C1 segment of cervical spinal cord (tissue), 14 donors: ENCODE results near the gene SPATA31C2.
A peak's percentile ranks its signal among the peaks of the same experiment; 100 is the strongest.
"Not testable (repeated sequence)": the region's sequence is repeated elsewhere in the genome, so short reads cannot be mapped to it uniquely, and the experiment has no call there.

Experiments used
- DNase-seq, 14 donors: peaks; one replicate each; lab custom pipeline; 2025; lab: John Stamatoyannopoulos, UW

Gene SPATA31C2

DNA sequence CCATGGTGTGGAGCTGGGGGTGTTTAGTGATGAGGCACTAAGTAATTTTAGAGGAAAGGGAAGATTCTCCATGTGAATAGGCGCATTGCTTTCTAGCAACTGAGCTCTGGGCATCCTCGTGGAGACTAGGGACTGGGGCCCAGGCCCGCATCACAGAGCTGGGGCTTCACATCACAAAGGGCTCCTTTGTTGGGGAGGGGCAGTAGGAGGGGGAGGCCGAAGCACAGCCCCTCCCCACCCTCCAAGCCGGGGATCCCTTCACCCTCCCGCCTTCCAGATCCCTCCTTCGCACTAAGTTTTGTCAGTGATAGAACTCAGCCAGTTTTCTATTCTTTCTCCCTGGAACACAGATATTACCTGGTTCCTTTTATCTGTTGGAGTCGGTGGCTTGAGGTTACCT lies at the start of gene SPATA31C2:
SPATA31C2 (minus strand) TSS at position 101 of the 400 bp plus-strand sequence; CDS start at position 72, 29 bp downstream.
- not testable (repeated sequence) for DNase-seq

DNA sequence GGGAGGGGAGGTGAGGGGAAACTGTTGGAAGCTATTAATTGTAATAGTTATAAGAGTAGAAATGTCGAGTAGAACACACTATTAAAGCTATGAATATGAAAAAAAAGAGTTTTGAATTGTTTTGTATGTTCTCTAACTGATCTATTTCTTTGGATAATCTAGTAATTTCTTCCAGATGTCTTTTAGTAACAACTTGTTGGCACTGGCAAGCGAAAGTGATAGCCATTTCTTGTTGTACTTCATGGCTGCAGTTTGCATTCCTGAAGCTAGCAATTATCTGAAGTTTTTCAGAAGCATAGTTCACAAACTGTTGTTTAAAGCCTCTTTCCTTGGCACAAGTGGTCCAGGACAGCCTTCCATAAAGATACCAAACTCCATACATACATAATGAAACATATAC lies 49.4 kb upstream of the SPATA31C2 start:
- no peak for DNase-seq

DNA sequence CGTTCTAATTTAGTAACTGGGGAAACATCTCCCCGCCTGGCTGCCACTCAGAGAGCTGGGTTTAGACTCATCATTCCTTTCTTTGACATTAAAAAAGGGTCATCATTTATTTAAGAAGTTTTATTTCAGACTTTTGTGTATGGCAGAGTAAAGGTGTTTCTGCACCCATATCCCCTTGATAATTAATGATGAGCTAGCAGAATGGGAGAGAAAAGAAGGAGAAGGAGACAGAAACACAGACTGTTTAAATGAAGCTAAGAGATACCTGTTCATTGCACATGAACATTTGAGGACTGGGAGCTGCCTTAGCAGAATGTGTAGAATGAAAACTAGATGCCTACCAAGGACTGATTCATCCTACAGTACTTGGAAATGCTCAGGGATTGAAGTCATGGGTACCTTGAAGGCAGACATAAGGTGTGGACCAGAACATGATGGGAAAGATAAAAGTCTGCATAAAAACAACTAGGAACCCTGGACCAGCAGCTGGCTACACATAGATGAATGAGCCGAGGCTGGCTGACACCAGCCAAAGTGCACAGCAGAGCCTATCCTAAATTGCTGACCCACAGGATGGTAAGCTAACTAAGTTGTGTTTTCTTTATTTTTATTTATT lies 48.3 kb upstream of the SPATA31C2 start:
- DNase-seq = no peak

DNA sequence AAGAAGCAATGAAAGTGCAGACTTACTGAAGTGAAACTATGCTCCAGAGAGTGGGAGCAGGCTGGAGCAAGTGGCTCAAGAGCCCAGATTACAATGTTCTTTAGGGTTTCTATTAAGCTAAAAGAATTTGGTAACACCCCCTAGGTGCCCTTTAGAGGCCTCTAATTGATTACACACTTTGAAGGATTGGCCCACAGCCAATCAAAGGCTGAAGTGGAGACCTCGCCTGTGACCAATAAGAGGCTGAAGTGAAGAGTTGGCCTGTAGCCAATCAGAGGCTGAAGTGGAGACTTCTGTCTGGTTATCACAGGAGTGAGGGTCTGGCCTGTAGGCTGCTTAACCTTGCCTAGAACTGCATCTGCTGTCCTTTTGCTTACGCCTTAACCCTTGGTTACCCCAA lies 46.7 kb upstream of the SPATA31C2 start:
- DNase-seq = no peak

DNA sequence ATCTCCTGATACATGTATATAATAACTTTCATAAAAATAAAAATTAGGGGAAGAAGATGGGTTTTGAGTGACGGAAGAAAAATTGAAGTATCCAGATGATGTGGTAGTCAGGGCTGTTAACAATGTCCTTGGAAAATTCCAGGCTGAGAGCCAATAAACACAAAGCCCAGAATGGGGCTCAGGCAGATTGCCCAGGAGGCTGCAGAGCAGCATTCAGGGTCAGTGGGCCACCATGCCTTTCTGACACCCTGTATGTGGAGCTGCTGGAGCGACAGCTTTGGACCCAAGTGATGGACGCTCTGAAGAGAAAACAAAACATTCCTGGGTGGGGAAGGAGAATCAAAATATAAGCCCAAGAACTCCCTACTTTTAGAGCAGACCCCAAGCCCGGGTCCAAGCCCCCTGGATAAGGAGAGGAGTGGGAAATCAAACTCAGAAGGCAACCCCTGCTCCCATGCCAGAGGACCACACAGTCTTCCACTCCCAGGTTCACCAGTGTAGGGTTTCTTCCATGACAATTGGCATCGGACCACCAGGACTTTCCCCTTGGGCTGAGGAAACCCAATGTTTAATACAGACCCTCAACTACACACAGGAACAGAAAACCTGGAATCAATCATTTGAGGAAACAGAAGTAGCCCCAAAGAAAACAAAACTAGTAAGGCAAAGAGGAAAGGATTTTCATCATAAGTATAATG lies 45.7 kb upstream of the SPATA31C2 start:
- DNase-seq = no peak

DNA sequence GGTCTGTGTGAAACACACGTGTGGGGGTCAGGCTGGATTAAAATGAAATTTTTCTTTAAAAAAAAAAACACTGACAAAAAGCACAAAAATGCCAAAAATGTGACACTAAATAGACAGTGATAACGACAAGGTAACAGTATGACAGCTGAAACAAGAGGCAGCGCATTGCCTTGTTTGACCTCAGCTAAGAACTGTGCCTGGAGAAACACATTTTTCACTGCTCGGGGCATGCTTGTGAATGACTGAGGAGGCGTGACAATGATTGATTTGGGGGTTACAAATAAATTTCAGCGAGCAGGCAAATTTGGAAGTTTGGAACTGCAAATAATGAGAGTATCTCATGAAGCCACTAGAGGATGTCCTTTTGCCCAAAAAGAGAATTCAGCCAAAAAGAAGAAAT lies 44.2 kb upstream of the SPATA31C2 start:
- no peak for DNase-seq

DNA sequence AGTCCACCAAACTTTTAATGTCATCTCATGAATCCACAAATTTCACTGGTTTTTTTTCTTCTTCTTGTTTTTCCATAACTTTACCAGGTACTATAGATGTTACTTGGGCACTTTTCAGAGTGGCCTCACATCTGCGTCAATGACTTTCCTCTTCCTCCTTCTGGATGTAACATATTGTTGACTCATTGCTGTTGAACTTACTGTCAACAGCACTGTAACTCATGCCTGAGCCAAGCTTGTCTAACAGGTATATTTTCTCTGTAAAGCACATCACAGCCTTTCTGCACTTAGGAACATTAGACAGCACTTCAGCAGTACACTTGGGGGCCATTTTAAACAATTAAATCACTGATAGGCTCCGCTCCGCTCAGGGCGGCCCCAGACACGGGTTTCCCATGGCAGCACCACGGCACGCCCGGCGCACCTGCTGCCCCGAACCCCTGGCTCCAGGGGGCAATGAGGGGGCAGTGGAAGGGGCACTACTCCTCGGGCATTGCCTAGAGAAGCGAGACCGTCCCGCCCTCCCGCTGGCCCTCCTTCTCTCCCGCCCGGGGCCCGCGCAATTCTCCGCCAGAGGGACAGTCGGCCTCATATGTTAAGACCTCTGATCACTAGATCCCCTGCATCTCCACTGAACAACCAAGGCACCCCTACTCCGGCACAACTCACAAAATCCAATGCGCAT lies 41.9 kb upstream of the SPATA31C2 start:
- no peak for DNase-seq

DNA sequence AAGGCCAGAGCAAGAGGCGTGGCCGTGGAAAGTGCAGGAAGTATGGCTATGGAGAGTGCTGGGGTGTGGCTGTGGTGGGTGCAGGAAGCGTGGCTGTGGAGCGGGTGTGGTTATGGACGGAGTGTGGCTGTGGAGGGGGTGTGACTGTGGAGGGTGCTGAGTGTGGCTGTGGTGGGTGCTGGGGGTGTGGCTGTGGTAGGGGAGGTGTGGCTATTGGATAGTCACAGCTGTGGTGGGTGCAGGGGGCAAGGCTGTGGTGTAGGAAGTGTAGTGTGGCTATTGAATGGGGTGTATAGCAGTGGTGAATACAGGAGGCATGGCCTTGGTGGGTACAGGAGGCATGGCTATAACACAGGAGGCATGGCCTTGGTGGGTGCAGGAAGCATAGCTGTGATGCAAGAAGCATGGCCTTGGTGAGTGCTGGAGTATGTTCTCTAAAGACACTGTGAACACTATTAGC lies 40.8 kb upstream of the SPATA31C2 start:
- no peak for DNase-seq

DNA sequence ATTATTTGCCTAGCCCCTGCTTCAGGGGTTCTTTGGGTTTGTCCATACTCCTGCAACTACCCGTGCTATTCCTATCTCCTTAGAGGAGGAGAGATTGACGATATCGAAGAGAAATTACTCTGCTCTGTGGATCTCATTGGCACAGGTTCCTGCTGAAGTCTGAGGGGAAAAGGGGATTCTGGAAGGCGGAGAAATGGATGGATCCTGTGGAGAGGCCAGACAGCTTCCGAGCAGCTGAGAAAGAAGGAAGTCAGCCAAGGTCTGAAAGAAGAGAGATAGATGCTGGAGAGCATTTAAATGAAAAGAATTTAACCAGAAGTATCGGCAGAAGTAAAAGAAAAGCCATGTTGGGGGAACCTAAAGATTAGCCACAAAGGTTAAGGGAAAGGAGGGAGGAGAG lies 40.4 kb upstream of the SPATA31C2 start:
- DNase-seq = no peak

DNA sequence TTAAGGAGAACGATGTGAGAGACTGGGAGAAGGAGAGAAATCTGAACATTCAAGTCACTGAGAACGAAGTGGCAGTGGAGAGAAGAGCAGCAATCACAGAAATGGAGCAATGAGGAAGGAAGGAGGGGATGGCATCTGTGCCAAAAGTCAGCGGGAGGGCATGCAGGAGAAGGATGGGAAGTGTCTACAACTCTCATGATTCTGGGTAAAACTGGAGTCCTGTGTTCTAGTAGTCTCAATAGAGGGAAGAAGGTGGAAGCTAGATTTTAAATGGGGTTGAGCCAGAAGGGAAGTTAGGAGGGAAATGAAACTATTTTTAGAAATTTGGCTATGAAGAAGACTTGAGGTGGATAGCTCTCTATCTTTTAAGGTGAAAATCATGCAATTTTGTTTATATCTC lies 39.1 kb upstream of the SPATA31C2 start:
- no peak for DNase-seq

DNA sequence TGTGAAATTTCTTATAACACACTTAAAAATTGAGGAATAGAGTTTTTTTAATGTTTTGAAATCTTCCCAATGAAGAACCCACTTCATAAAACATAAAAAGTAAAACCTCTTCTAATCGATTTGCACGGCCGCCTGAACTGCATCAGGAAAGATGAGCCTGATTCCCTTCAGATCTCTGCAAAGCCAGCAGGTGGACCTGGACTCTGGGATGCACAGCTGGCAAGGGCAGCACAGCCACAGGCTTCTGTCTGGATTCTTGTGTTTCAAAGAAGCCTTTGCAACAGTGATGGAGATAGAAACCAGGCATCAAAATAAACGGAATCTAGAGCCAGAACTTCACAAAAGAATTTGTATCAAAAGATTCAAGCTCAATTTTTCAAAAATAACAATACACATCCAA lies 36.0 kb upstream of the SPATA31C2 start:
- no peak for DNase-seq

DNA sequence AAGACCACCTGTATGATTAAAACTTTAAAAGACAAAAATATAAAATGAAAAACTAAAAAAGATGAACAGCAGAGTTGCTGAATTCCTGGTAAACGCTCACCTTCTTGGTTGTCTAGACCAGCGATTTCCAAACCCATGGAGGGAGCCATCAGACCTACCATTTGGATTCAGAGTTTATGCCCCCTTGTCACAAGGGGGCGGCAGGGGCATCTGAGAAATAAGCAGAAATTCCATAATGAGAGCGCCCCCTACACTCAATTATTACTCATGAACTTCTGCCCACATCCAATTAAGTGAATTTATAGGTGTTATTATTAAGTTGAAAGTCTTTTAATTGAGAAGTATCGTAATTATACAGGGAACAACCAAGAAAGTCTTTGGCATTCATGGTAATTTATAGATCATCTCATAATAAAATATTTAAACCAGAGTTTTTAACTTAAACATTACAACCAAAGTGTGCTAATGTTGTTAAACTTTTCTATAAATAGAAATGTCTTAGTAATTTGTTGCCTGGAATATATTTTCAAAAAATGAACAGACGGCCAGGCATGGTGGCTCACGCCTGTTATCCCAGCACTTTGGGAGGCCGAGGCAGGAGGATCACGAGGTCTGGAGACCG lies 35.2 kb upstream of the SPATA31C2 start:
- DNase-seq = peak in 1 of 14 donors; percentile 4

DNA sequence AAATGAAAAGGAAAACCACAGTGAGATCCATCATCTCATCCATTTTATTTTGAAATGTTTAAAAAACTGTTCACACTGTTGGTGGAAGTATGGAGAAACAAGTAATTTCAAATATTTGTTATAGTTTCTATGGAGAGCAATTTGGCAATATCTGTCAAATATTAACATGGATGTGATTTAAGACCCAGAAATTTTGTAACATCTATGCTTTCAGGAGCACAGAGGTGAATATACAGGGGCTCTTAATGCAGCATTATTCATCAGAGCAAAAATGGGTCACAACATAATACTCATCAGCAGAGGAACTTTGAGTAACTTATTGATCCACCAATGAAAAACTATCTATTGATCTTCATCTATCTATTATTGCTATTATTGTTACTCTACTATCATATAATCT lies 31.4 kb upstream of the SPATA31C2 start:
- no peak for DNase-seq

DNA sequence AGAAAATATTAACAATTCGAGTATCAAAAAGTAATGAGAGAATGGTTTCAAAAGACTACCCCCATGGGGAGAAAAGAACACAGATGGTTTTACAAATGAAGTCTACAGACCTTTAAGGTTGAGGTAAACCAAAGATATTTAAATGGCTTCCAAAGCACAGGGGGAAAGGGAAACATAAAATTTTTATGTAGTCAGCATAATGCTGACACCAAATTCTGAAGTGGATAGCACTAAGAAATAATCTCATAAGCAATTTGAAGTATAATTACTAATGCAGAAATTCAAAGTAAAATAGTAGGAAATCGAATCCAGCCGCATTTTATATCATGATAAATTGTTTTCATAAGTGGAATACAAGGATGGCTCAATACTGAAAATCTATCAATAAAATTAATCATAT lies 30.3 kb upstream of the SPATA31C2 start:
- DNase-seq = no peak

DNA sequence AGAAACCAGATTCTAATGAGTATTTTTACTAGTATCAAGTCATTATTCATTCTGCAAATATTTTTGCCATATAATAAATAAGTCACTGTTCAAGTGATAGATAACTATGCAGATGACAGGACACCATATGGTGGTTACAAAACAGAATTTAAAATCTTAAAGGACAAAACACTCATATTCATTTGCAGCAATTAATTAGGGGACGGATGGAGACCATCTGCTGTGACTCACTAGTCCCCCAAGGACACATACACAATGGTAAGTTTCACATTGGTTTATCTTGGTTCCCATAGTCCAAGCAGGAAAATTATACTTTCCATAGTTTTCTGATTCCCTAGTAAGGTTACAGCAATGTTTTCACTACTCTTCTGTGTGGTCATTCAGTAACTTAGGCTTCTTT lies 28.4 kb upstream of the SPATA31C2 start:
- DNase-seq = no peak

DNA sequence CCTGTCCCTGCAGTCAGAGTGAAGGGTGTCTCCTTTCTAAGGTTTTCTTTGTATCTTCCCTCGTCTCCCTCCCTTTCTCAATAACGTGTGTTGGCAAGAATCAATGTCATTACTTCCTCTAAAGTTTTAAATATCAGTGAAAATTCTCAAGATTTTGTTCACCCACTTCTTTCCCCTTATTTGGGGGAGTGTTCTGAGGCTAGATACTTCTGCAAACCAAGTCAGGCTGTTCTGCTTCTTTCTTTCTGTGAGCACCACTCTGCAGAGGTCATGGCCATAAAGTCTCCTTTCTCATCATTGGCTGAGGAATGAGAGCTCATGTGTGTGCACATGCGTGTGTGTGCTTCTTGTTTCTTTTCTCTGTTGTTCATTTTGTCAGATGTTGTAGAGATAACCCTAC lies 26.6 kb upstream of the SPATA31C2 start:
- no peak for DNase-seq

DNA sequence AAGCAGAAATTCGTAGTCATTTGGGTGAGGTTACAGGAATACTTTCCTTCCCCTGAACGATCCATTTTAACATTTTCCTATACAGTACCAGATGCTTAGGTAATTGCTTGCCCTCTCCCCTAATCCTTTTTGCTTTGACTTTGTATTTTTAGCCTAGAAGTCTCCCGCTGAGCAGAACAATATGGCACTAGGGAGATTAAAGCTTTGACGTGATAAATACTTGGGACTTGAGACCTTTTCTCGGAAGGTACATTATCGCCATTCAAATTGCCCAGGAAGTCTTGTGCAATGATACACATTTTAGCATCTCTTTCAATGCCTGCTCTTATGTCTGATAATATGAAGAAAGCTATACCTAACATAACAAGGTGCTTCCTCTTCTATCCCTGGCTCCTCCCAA lies 22.9 kb upstream of the SPATA31C2 start:
- no peak for DNase-seq

DNA sequence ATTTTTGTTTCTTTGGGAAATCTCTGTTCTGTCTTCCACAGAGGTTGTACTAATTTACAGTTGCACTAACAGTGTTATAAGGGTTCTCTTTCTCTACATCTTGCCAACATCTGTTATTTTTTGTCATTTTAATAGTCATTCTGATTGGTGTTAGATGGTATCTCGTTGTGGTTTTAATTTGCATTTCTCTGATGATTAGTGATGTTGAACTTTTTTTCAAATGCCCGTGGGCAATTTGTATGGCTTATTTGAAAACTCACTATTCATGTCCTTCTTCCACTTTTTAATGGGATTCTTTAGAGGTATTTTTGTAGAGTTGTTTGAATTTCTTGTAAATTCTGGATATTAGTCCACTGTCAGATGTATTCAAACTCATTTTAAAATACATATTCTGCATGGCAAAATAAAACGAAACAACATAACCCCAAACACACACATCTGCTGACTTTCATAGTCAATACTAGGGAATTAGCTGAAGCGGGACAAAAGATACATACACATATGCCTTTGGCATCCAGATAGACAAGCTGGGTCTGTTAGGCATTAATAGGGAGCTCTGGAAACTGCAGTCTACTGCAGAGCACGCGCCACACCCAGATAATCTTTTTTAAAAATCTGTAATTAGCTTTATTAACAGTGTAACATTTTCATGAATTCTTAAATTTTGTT lies 5.8 kb upstream of the SPATA31C2 start:
- no peak for DNase-seq

DNA sequence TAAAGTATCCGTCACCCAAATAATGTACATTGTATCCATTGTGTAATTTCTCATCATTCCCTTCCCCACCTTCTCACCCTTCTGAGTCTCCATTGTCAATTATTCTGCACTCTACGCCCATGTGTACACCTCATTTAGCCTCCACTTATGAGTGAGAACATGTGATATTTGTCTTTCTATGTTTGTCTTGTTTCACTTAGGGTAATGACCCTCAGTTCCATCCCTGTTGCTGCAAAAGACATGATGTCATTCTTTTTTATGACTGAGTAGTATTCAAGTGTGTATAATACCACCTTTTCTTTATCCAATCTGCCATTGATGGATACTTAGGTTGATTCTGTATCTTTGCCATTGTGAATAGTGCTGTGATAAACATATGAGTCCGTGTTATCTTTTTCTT lies 4.9 kb upstream of the SPATA31C2 start:
- no peak for DNase-seq

DNA sequence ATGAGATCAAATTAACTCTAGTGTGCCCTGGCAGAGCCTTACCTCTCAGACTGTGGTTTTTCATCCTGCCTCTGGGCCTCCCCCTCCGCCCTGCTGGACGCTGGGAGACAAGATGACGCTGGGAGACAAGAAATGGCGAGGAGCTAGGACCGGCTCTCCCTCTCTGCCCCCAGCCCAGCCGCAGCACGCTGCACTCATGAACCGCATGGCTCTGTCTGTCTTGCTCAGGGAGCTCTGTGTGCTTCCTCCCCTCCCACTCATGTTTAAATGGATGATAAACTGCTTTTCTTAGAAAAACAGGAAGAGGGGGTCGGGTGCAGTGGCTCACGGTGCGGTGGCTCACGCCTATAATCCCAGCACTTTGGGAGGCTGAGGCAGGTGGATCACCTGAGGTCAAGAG lies 4.7 kb downstream of the SPATA31C2 start:
- DNase-seq = not testable (repeated sequence)

DNA sequence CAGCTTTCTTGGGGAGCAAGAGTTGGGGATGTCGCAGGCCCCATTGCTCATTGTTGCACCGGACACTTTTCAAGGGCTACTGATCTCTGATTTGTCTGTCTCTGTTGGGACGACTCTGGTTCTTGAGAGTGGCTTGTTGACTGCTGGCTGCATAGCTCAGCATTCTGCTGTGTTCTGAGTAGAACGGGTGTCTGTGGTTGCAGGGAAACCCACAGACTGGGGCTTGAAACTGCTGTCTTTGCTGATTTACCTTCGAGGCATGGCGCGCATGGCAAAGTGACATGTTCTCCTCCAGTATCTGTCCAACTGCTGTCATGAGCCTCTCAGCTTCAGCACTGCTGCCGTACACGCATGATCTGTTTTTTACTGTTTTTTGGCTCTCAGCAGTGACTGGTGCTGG lies 8.7 kb downstream of the SPATA31C2 start:
- not testable (repeated sequence) for DNase-seq
